ENCODE data around the gene LRCH3. TPM values are rescaled to one million over a fixed set of nuclear protein-coding genes. Genes with fewer than 3 reads are reported as not detected.

LRCH3 gene
- total and polyA plus RNA-seq, 2 of the 13 experiments (the other 11 are each of a cell fraction or from before 2014, with no cell fraction given): 25.5 to 103 TPM

DNA sequence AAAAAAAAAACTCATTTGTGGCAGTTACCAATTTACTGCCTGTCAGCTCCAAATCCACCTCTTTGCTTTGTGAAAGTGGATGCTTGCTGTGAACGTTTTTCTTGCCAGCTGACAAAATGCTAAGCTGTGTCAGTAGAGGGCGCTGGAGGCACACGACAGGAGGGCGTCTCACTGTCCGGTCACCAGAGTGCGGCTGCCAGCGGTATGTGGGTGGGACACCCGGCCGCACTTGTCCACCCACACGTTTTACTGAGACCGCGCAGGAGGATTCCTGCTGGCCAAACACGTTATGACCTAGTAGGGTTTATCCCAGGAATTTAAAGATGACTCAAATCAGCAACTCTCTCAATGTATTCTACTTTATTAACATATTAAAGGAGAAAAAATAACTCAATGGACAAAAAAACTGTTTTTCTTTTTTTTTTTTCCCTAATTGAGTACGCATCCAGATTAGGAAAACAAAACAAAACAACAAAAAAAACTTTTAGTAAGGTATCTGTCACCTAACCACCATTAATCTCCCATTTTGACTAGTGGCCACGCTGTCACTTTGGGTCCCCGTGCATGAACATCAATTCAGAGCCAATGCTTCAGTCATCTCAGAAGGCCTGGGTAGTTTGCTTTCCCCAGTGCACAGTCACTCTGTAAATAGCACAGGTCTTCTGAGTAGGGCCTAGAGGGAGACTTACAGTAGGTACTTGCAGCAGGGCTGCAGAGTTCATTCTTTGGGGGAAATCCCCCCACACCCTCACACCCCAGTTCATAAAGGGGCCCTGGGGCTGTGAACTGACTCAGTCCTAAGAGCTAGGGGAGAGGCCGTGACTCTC is 115.2 kb downstream of the LRCH3 start (continued):
- TF ChIP-seq POLR2G (IDR thresholded peaks at IDR 0.05; ENCODE audit: low read depth, low read length) (no peak), TEAD3 (CRISPR knock-in tag; optimal IDR thresholded peaks at IDR 0.05; ENCODE audit: borderline replicate concordance) (peak; percentile 84), YEATS2 (CRISPR knock-in tag; IDR thresholded peaks at IDR 0.05; ENCODE audit: borderline replicate concordance) (no peak), ZNF652 (CRISPR knock-in tag; IDR thresholded peaks at IDR 0.05; ENCODE audit: borderline replicate concordance, low read depth) (no peak), SP1 (IDR thresholded peaks at IDR 0.05) (no peak), SP1 (CRISPR knock-in tag; IDR thresholded peaks at IDR 0.05) (peak; percentile 49; the same call in 1 of the 2 replicates), SAP130 (CRISPR knock-in tag; IDR thresholded peaks at IDR 0.05; ENCODE audit: low read depth) (peak; percentile 17; the same call in 1 of the 2 replicates), ETV5 (CRISPR knock-in tag; IDR thresholded peaks at IDR 0.05; ENCODE audit: borderline replicate concordance) (peak; percentile 34; the same call in 1 of the 2 replicates), PHF8 (CRISPR knock-in tag; IDR thresholded peaks at IDR 0.05) (no peak), ZFP82 (CRISPR knock-in tag; IDR thresholded peaks at IDR 0.05; ENCODE audit: borderline replicate concordance) (no peak), GABPA (IDR thresholded peaks at IDR 0.05; ENCODE audit: low read depth, low read length) (no peak), GABPA (CRISPR knock-in tag; IDR thresholded peaks at IDR 0.05; ENCODE audit: low read depth) (no peak), TGIF2 (CRISPR knock-in tag; IDR thresholded peaks at IDR 0.05) (0 out of 2 replicates have a peak, but pooled peaks have one; percentile 26), ZMYM4 (CRISPR knock-in tag; IDR thresholded peaks at IDR 0.05) (no peak), MAFF (IDR thresholded peaks at IDR 0.05; ENCODE audit: low read depth, low read length) (peak; percentile 59; the same call in 1 of the 2 replicates), GLI4 (CRISPR knock-in tag; IDR thresholded peaks at IDR 0.05; ENCODE audit: borderline replicate concordance) (no peak), MTF2 (CRISPR knock-in tag; IDR thresholded peaks at IDR 0.05; ENCODE audit: borderline replicate concordance) (no peak), XRCC5 (optimal IDR thresholded peaks at IDR 0.05; ENCODE audit: low read length) (peak; percentile 82), RXRB (CRISPR knock-in tag; IDR thresholded peaks at IDR 0.05; ENCODE audit: borderline replicate concordance) (peak; percentile 24; the same call in 1 of the 2 replicates), ZNF782 (CRISPR knock-in tag; IDR thresholded peaks at IDR 0.05; ENCODE audit: borderline replicate concordance) (no peak), SMC3 (IDR thresholded peaks at IDR 0.05; ENCODE audit: low read length) (peak; percentile 50)
- TF ChIP-seq, protein P1, sequence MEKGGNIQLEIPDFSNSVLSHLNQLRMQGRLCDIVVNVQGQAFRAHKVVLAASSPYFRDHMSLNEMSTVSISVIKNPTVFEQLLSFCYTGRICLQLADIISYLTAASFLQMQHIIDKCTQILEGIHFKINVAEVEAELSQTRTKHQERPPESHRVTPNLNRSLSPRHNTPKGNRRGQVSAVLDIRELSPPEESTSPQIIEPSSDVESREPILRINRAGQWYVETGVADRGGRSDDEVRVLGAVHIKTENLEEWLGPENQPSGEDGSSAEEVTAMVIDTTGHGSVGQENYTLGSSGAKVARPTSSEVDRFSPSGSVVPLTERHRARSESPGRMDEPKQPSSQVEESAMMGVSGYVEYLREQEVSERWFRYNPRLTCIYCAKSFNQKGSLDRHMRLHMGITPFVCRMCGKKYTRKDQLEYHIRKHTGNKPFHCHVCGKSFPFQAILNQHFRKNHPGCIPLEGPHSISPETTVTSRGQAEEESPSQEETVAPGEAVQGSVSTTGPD (CRISPR knock-in tag; IDR thresholded peaks at IDR 0.05): no peak
- TF ChIP-seq, protein P2, sequence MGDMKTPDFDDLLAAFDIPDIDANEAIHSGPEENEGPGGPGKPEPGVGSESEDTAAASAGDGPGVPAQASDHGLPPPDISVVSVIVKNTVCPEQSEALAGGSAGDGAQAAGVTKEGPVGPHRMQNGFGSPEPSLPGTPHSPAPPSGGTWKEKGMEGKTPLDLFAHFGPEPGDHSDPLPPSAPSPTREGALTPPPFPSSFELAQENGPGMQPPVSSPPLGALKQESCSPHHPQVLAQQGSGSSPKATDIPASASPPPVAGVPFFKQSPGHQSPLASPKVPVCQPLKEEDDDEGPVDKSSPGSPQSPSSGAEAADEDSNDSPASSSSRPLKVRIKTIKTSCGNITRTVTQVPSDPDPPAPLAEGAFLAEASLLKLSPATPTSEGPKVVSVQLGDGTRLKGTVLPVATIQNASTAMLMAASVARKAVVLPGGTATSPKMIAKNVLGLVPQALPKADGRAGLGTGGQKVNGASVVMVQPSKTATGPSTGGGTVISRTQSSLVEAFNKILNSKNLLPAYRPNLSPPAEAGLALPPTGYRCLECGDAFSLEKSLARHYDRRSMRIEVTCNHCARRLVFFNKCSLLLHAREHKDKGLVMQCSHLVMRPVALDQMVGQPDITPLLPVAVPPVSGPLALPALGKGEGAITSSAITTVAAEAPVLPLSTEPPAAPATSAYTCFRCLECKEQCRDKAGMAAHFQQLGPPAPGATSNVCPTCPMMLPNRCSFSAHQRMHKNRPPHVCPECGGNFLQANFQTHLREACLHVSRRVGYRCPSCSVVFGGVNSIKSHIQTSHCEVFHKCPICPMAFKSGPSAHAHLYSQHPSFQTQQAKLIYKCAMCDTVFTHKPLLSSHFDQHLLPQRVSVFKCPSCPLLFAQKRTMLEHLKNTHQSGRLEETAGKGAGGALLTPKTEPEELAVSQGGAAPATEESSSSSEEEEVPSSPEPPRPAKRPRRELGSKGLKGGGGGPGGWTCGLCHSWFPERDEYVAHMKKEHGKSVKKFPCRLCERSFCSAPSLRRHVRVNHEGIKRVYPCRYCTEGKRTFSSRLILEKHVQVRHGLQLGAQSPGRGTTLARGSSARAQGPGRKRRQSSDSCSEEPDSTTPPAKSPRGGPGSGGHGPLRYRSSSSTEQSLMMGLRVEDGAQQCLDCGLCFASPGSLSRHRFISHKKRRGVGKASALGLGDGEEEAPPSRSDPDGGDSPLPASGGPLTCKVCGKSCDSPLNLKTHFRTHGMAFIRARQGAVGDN (CRISPR knock-in tag; IDR thresholded peaks at IDR 0.05): 0 out of 2 replicates have a peak, but pooled peaks have one; percentile 28
